PC-9 (cell line): ENCODE measurements around the gene SLC16A4.

Source experiments
- CTCF ChIP-seq: fragments of 200-600 bp; sonication (generic); conservative IDR thresholded peaks from 2 replicates; pipeline ENCODE4 v1.6.1; 2017; ENCODE audit warnings: mixed run types, antibody characterized with exemption, mild to moderate bottlenecking, moderate library complexity
- EZH2 ChIP-seq: fragments of 200-600 bp; sonication (generic); IDR thresholded peaks from 2 replicates; pipeline ENCODE4 v1.8.0; 2017; ENCODE audit warnings: antibody characterized with exemption, low read depth

- TF ChIP-seq CTCF (no peak), EZH2 (no peak)
Observed at GRCh38 chr1:110430366-110430765, 39.5 kb upstream of the SLC16A4 start.
